Ovary (tissue), 3 donors: ENCODE measurements around the gene IL20.

Experiments
- CTCF ChIP-seq, 3 donors: fragments of 450-650 bp in 2 of 3; fragments of 200-600 bp in 1 of 3; IDR thresholded peaks; one replicate each; pipeline versions ENCODE4 v1.5.1 to v1.8.0; 2016 to 2022; ENCODE audit warnings: antibody characterized with exemption in 3 of 3, mild to moderate bottlenecking in 1 of 3
- EP300 ChIP-seq: sonication (generic); formaldehyde crosslinking; IDR thresholded peaks from one replicate; pipeline ENCODE4 v1.6.1; 2017; ENCODE audit warnings: antibody characterized with exemption
- POLR2A ChIP-seq: fragments of 450-650 bp; IDR thresholded peaks from one replicate; pipeline ENCODE4 v1.6.1; 2017; ENCODE audit warnings: antibody characterized with exemption, mild to moderate bottlenecking, moderate library complexity
- donor health status: DM: no; HTN: no; CAD: no.

GRCh38 chr1:206890125-206891060, 25.0 kb downstream of the IL20 start:
- no peak for TF ChIP-seq CTCF (IDR thresholded peaks at IDR 0.05)
- TF ChIP-seq EP300: no peak
- no peak for TF ChIP-seq POLR2A
